HG02970 (cell line): ENCODE results near the gene ITGBL1.

Experiments
- ATAC-seq: cut with Tn5 transposase; IDR thresholded peaks from one replicate; pipeline ENCODE4 v1.9.1; 2021; ENCODE audit warnings: mild to moderate bottlenecking, moderate library complexity, moderate number of reproducible peaks; ENCODE audit not compliant: unreplicated experiment, low FRiP score

ITGBL1 gene

GRCh38 chr13:101449790-101450748 lies 2.4 kb upstream of the ITGBL1 start:
- no peak for ATAC-seq

- no peak for ATAC-seq
Measured at GRCh38 chr13:101450749-101451130, 1.7 kb upstream of the ITGBL1 start.

GRCh38 chr13:101451641-101452040 lies 834 bp upstream of the ITGBL1 start:
- ATAC-seq: no peak

- ATAC-seq: no peak
Measured at GRCh38 chr13:101453784-101454201, 1.3 kb downstream of the ITGBL1 start.

DNA sequence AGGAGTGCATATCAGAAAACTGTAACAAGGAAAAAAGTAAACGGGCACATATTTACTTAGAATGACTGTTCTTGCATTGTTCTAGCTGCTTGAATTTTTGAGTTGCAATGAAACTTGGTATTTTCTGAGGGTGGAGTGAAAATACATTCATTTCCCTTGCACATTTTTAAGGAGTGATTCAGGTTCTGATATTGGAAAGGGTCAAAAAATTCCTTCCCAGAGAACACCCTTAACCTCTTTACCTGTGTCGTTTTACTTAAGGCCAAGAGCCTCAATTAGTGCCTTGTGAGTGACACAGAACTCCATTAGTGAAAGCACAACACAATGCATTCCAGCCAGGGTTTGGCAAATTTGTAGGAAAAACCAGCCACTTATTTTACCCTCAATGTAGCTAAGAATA lies 2.3 kb downstream of the ITGBL1 start:
- no peak for ATAC-seq

DNA sequence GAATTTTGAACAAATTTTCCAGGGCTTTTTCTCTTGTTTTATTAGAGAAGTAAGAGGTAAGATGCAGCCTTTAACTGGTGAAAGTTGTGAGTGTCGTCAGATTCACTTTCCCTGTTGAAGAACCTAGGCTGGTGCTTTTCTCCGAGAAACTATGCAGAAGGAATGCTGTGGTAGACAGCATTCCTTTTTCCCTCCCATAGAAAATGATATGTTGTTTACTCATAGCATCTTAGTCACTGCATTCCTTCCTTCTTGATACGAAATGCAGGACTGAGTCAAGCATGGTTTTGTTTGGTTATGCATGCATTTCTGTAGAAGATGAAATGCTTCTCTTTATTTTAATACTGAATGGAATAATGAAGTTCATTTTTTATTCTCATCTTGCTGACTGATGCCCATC lies 3.4 kb downstream of the ITGBL1 start:
- no peak for ATAC-seq

- no peak for ATAC-seq
Measured at GRCh38 chr13:101457176-101457575, 4.7 kb downstream of the ITGBL1 start.

DNA sequence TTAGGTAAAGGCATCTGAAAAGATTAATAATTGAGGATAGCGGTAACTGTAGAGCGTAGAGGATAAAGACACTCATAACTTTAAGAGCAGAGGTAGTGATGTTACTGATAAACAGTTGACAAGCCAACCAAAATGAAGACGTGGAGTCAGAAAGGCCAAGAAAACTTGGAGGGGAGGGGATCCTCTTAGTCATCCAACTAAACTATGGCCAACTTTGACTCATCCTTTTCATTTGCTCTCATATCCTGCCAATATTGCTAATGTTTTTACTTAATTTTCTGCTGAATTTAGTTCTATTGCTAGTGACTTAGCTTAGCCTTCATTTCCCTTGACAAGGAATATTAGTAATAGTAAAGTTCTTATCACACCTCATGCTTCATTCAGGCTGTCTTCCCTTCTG lies 13.4 kb downstream of the ITGBL1 start:
- ATAC-seq: no peak

DNA sequence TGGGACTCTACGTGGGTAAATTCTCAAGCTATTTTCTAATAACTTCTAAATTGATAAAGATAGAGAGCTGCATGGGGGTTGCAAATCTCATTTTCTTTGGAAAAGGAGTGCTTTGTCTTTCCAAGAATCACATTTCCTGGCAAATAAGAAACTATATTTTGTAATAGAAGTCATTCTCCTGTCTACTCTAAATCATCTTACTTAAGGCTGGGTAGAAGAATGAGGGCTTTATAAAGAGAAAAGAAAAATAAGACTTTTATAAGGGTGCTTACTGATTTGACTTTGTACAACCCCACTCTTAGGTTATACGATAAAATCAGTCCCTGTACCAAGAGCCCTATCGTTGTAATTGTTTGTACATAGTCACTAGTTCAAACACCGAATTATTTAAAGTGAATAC lies 14.9 kb downstream of the ITGBL1 start:
- ATAC-seq: no peak

- no peak for ATAC-seq
Measured at GRCh38 chr13:101473458-101473857, 21.0 kb downstream of the ITGBL1 start.

DNA sequence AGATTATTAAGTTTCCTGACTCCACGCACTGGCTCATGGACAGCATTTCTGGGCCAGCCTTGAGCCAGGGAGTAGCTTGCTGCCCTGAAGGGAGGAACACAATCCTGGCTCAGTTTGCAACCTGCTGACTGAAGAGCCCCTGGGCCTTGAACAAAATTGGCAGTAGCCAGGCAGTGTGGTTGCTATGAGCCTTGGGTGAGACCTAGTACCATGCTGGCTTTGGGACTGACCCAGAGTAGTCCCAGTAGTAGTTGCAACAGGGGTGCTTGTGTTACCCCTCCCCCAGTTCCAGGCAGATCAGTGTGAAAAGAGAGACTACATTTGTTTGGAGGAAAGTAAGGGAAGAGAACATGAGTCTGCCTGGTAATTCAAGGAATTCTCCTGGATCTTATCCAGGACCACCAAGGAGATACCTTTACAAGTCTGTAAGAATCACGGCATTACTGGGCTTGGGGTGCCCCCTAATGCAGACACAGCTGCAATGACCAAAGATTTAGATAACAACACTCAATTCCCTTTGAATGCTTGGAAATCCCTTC lies 22.0 kb downstream of the ITGBL1 start:
- ATAC-seq: no peak

DNA sequence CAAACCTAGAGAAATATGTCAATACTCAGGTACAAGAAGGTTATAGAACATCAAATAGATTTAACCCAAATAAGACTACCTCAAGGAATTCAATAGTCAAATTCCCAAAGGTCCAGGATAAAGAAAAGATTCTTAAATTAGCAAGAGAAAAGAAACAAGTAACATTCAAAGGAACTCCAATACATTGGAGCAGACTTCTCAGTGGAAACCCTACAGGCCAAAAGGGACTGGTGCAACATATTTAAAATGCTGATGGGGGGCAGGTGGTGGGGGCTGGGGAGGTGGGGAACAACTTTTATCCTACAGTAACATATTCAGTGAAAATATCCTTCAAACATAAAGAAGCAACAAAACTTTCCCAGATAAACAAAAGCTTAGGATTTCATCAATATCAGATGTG lies 23.1 kb downstream of the ITGBL1 start:
- no peak for ATAC-seq

DNA sequence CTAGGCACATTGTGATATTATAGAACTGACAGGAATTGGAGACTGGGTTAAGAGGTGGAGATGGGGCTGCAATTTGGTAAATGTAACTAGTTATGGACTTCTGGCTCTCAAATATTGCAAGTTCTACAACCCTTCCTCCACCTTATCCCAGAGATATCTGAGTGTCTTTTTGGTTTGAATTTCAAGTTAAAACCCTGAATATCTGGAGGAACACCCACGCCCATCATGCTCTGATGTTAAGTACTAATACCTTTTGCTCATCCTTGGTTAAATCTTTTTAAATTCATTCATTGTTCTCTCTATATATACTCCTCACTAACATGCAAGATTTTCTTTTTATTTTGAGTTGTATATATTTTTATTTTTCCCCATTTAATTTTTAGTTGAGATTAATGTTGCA lies 28.9 kb downstream of the ITGBL1 start:
- no peak for ATAC-seq

- no peak for ATAC-seq
Measured at GRCh38 chr13:101486708-101487437, 34.4 kb downstream of the ITGBL1 start.

DNA sequence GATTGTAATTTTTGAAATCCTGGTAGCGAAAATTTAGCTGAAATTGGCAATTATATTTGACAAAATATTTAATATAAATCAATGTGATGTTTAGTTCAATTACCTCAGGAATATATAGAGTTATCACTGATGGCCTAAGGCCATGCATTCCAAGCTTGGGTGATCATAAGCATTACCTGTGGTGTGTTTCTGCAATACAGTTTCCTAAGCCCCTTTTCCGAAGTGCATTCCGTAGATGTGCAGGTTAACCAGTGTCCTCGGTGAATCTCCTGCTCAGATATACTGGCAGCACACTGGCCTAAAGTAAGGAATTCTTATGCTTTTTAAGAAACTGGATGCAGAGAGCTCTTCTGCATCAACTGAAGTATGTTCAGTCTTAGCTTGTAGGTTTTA lies 35.0 kb downstream of the ITGBL1 start:
- no peak for ATAC-seq

GRCh38 chr13:101488734-101489133 lies 36.3 kb downstream of the ITGBL1 start:
- no peak for ATAC-seq

DNA sequence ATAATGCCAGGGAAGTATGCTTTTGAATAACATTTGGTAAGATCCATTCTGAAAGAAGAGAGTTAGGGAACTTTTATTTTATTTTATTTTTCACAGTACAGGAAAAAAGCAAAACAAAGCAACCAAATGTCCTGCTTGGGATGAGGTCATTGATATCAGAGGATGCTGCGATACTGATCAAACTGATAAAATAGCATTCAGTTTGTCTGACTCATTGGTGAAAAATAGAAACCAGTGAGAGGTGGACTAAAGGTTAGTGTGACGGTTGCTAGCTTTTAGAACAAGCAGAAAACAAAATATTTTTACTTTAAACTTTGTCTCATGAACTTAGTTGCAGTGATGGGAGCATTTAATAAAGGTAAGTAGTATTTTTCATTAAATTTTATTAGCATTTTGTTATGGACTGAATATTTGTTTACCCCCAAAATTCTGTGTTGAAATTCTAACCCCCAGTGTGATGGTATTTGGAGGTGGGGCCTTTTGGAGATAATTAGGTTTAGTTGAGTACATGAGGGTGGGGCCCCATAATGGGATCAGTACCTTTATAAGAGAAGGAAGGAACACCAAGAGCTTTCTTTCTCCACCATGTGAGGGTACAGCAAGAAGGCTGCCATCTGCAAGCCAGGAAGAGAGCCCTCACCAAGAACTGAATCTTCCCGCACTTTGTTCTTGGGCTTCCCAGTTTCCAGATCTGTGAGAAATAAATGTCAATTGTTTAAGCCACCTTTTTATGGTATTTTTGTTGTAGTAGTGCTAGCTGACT lies 37.3 kb downstream of the ITGBL1 start:
- no peak for ATAC-seq

- no peak for ATAC-seq
Measured at GRCh38 chr13:101490406-101491015, 38.0 kb downstream of the ITGBL1 start.

- no peak for ATAC-seq
Measured at GRCh38 chr13:101492251-101492910, 39.9 kb downstream of the ITGBL1 start.

GRCh38 chr13:101493541-101493940 lies 41.1 kb downstream of the ITGBL1 start:
- ATAC-seq: no peak
